GM21423 (cell line): Measurements from ENCODE around the gene MAPK13.
"Not testable (repeated sequence)": the region's sequence is repeated elsewhere in the genome, so short reads cannot be mapped to it uniquely, and the experiment has no call there.

Source experiments
- ATAC-seq: cut with Tn5 transposase; IDR thresholded peaks from one replicate; pipeline ENCODE4 v1.9.1; 2021; ENCODE audit warnings: mild to moderate bottlenecking, moderate library complexity; ENCODE audit not compliant: unreplicated experiment

The MAPK13 gene

DNA sequence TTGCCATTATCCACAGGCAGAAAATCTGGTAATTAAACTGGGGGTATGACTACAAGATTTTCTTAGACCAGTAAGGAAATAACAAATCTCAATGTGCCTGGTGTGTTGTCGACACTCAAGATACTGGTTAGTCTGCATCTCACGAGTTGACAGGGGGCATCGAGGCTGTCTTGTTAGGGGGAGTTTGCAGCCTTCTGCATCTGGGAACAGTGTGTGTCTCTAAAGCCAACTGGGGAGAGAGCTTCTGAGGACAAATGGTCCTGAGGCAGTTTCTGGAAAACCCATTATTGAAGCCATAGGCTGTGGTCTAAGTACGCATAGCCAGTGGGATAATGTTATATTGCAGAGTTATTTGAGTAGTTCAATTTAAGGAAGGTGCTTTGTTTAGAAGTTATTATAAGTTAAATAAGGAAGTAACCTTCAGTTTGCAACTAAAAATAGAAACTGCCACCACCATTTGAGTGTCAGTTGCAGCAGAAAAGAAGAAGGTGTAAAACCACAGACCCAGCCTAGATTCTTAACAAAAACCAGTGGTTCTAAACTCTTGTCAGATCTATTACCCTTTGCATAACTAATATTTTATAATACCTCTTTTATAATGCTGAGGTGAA is 15.4 kb upstream of the MAPK13 start:
- ATAC-seq: no peak

GRCh38 chr6:36115412-36115811 is 14.9 kb upstream of the MAPK13 start:
- no peak for ATAC-seq

DNA sequence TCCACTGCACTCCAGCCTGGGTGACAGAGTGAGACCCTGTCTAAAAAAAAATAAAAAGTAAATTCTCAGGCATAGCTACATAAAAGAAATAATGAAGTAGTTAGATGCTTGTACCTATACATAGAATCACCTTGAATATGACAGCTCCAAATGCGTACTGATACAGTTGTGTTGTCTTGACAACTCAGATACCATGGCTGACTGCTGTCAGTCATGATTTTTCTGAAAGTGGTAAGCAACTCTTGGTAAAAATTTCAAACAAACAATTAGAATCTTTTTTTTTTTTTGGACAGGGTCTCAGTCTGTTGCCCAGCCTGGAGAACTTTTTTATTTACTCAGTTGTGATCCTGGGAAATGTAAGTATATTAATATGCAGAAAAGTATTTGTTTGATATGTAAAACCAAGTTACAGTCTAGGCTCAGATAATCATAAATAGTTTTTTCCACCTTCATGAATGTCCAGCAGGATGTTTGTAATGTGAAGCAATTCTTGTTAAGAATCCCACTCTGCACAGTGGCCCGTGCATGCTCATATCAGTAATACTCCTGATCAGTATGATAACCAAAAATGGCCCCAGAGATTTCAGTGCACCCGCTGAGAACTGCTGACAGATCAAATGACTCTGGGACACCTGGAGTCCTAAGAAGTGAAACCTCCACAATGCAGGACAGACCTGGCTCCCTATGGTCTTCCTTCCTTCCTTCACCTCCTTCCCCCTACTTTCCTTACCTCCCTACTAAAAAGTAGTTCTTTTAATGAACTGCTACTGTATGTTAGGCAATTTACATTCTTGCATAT is 14.0 kb upstream of the MAPK13 start:
- no peak for ATAC-seq

GRCh38 chr6:36116943-36117342 is 13.4 kb upstream of the MAPK13 start:
- no peak for ATAC-seq

- no peak for ATAC-seq
These were observed 12.4 kb upstream of the MAPK13 start for GRCh38 chr6:36117658-36118549.

DNA sequence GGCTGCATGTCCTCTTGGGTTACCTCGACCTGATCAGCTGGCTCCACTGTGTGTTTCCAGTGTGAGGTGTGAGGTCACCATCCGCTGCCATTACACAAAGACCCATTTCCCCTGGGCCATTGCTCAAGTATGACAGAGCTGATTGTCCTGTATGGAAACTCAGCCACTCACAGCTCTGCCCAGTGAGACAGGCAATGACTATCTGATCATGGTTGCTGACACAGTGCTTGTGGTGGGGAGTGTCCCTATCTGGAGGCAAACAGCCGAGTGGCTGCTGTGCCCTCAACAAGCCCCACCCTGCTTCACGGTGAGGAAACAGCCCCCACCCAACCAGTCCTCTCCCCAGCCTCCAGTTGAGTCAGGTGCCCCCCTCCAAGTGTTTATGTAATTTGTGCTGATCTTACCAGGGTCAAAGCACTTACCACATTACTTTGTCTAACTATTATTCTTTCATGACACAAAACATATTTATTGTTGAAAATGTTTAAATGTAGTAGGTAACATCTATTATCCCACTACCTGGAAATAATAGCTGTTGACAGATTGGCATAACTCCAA is 11.7 kb upstream of the MAPK13 start:
- no peak for ATAC-seq

GRCh38 chr6:36119209-36119608 is 11.1 kb upstream of the MAPK13 start:
- ATAC-seq: no peak

- no peak for ATAC-seq
These were observed 10.3 kb upstream of the MAPK13 start for GRCh38 chr6:36120018-36120417.

- ATAC-seq: no peak
These were observed 9.8 kb upstream of the MAPK13 start for GRCh38 chr6:36120539-36120938.

GRCh38 chr6:36120979-36121786 is 9.1 kb upstream of the MAPK13 start:
- ATAC-seq: no peak

DNA sequence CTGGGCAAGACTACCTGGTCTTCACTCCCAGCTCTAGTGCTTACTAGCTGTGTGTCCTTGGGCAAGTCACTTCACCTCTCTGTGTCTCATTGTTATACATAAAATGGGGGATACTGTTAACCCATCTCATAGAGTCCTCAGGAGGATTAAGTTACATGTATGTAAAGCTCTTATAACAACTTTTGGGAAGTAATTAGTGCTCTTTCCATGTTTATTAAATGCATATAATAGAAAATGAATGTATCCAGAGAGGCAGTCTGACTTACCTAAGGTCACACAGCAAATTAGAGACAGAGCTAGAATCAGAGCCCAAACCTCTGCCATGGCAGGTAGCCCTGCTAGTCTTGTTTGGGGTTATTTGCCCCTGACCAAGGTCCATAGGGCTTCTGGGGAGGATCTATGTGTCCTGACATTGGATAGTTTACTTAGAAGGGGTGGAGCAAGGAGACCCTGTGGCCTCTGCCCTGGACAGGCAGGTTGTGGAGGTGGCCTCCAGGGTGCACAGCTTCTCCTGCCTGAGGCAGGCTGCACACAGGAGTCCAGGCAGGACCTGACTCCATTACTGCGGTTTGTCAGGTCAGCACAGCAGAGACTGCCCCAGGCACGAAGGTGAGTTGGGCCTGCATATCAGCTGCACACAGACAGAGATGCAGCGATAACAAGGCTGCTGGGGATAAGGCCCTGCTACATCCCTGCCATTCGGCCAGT is 8.4 kb upstream of the MAPK13 start:
- ATAC-seq: no peak

GRCh38 chr6:36122495-36123269 is 7.6 kb upstream of the MAPK13 start:
- ATAC-seq: no peak

- ATAC-seq: peak; percentile 58
These were observed 6.8 kb upstream of the MAPK13 start for GRCh38 chr6:36123270-36124139.

- not testable (repeated sequence) for ATAC-seq
These were observed 6.0 kb upstream of the MAPK13 start for GRCh38 chr6:36124346-36124745.

- no peak for ATAC-seq
These were observed 5.4 kb upstream of the MAPK13 start for GRCh38 chr6:36124881-36125280.

DNA sequence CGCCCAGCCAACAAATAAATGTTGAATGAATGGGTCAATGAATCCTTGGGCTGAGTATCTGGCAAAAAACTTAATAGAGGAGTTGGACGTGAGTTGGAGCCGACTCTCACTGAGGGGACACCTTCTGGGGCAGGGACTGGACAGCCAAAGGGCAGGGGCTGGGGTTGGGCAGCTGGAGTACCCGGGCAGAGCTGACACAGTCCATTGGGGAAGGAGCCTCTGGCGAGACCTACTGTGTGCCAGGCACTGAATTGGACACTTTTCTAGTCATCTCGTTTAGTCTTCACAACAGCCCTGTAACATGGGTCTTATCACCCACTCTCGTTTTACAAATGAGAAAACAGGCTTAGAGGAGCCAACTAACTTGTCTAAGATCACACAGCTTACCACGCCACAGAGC is 4.7 kb upstream of the MAPK13 start:
- ATAC-seq: no peak

GRCh38 chr6:36126121-36126520 is 4.2 kb upstream of the MAPK13 start:
- ATAC-seq: no peak
